IMR-90 (cell line): ENCODE measurements around the gene MMP10. TPM values are rescaled to one million over a fixed set of nuclear protein-coding genes. Genes with fewer than 3 reads are reported as not detected.

Experiments used
- ATAC-seq: fragments of 200-7000 bp; cut with Tn5 transposase; 2 replicates; pipeline ENCODE4 v1.9.1; 2020; ENCODE audit warnings: low read depth, mild to moderate bottlenecking, moderate library complexity
- BruUV-seq: library from RNA; stranded (reverse); fragments of 400-500 nt; replicated peaks from 2 replicates; lab custom pipeline; 2021; lab: Mats Ljungman, UMichigan
- CTCF ChIA-PET: fragments of 300-600 bp; formaldehyde crosslinking; extraction: SDS; loops from one replicate; lab custom pipeline; 2021; ENCODE audit warnings: antibody characterized with exemption; lab: Yijun Ruan, JAX
- POLR2A ChIA-PET: fragments of 300-600 bp; sonication (Branson Sonifier 250); formaldehyde crosslinking; loops from one replicate; lab custom pipeline; 2022; ENCODE audit warnings: antibody characterized with exemption; ENCODE audit not compliant: unreplicated experiment; lab: Charles Lee
- DNase-seq: peaks from one replicate; pipeline ENCODE4 v3.0.0; 2013
- H2AFZ ChIP-seq: replicated peaks from 2 replicates; pipeline ENCODE3; 2013; ENCODE audit warnings: low read length, mild to moderate bottlenecking; ENCODE audit not compliant: poor library complexity
- H2AK5ac ChIP-seq: 2 replicates; pipeline ENCODE4 v1.6.1; 2013; ENCODE audit warnings: low read depth, low read length, inconsistent platforms
- H2AK9ac ChIP-seq: replicated peaks from 2 replicates; pipeline ENCODE3; 2013; ENCODE audit warnings: mild to moderate bottlenecking, low read depth, low read length, moderate library complexity; ENCODE audit not compliant: poor library complexity
- H2BK120ac ChIP-seq: 2 replicates; pipeline ENCODE4 v1.6.1; 2013; ENCODE audit warnings: low read depth, low read length, inconsistent platforms
- H2BK15ac ChIP-seq: 3 replicates; pipeline ENCODE4 v1.6.1; 2013; ENCODE audit warnings: low read depth, low read length, inconsistent platforms
- H2BK20ac ChIP-seq: 2 replicates; pipeline ENCODE4 v1.6.1; 2013; ENCODE audit warnings: low read depth, mild to moderate bottlenecking, inconsistent platforms, low read length, moderate library complexity
- H2BK5ac ChIP-seq: 2 replicates; pipeline ENCODE4 v1.6.1; 2013; ENCODE audit warnings: mild to moderate bottlenecking, low read depth, low read length, inconsistent platforms; ENCODE audit not compliant: poor library complexity, severe bottlenecking
- H3K14ac ChIP-seq: replicated peaks from 2 replicates; pipeline ENCODE4 v1.6.1; 2013; ENCODE audit warnings: low read depth, low read length, inconsistent platforms
- H3K18ac ChIP-seq: 2 replicates; pipeline ENCODE4 v1.6.1; 2013; ENCODE audit warnings: low read depth, low read length, control low read depth
- H3K23ac ChIP-seq: 2 replicates; pipeline ENCODE4 v1.6.1; 2013; ENCODE audit warnings: low read depth, low read length, inconsistent platforms
- H3K27ac ChIP-seq: 2 replicates; pipeline ENCODE4 v1.5.1; 2013; ENCODE audit warnings: mild to moderate bottlenecking, control low read depth, low read length; ENCODE audit not compliant: insufficient read depth
- H3K27me3 ChIP-seq: 2 replicates; pipeline ENCODE4 v1.6.1; 2013; ENCODE audit warnings: low read length; ENCODE audit not compliant: control insufficient read depth, insufficient read depth
- H3K36me3 ChIP-seq: 2 replicates; pipeline ENCODE4 v1.6.1; 2013; ENCODE audit warnings: low read length, mixed read lengths; ENCODE audit not compliant: control insufficient read depth, insufficient read depth
- H3K4ac ChIP-seq: 2 replicates; pipeline ENCODE4 v1.6.1; 2013; ENCODE audit warnings: low read depth, low read length, inconsistent platforms
- H3K4me1 ChIP-seq: 2 replicates; pipeline ENCODE4 v1.6.1; 2013; ENCODE audit warnings: low read length, mixed read lengths; ENCODE audit not compliant: control insufficient read depth, insufficient read depth
- H3K4me2 ChIP-seq: 2 replicates; pipeline ENCODE4 v1.6.1; 2013; ENCODE audit warnings: low read depth, mild to moderate bottlenecking, control low read depth, low read length, moderate library complexity
- H3K4me3 ChIP-seq: 2 replicates; pipeline ENCODE4 v1.5.1; 2013; ENCODE audit warnings: low read depth, mild to moderate bottlenecking, control low read depth, low read length, moderate library complexity; ENCODE audit not compliant: insufficient read depth
- H3K56ac ChIP-seq: 2 replicates; pipeline ENCODE4 v1.6.1; 2013; ENCODE audit warnings: low read length, inconsistent platforms; ENCODE audit not compliant: insufficient read depth; ENCODE audit errors: extremely low read depth
- H3K79me1 ChIP-seq, 2 experiments: 2 replicates each; pipeline ENCODE4 v1.6.1; 2013; ENCODE audit warnings: low read length in 2 of 2, inconsistent platforms in 1 of 2, low read depth in 1 of 2
- H3K9ac ChIP-seq: 2 replicates; pipeline ENCODE4 v1.6.1; 2013; ENCODE audit warnings: low read depth, low read length, control low read depth
- H3K9me1 ChIP-seq: 2 replicates; pipeline ENCODE4 v1.6.1; 2013; ENCODE audit warnings: low read length, inconsistent platforms; ENCODE audit not compliant: insufficient read depth
- H3K9me3 ChIP-seq: 2 replicates; pipeline ENCODE4 v1.6.1; 2013; ENCODE audit warnings: low read length; ENCODE audit not compliant: control insufficient read depth, insufficient read depth
- H4K20me1 ChIP-seq: 2 replicates; pipeline ENCODE4 v1.6.1; 2013; ENCODE audit warnings: low read length, inconsistent platforms; ENCODE audit not compliant: insufficient read depth
- H4K5ac ChIP-seq: 2 replicates; pipeline ENCODE4 v1.6.1; 2013; ENCODE audit warnings: mild to moderate bottlenecking, low read depth, low read length, control low read depth
- H4K8ac ChIP-seq, 2 experiments: 2 replicates each; pipeline ENCODE4 v1.6.1; 2013; ENCODE audit warnings: low read depth in 2 of 2, low read length in 2 of 2, control low read depth in 1 of 2, inconsistent platforms in 1 of 2
- H4K91ac ChIP-seq: 2 replicates; pipeline ENCODE4 v1.6.1; 2013; ENCODE audit warnings: low read depth, low read length, inconsistent platforms; ENCODE audit not compliant: insufficient read depth
- CTCF ChIP-seq: conservative IDR thresholded peaks from 2 replicates; pipeline ENCODE4 v1.5.1; 2012; ENCODE audit warnings: mild to moderate bottlenecking, low read depth, low read length, improper control_type of control experiment
- FOS ChIP-seq: fragments of 150-350 bp; IDR thresholded peaks from 2 replicates; pipeline ENCODE4 v1.6.1; 2016; ENCODE audit warnings: low read depth, low read length
- MAZ ChIP-seq: IDR thresholded peaks from 2 replicates; pipeline ENCODE4 v1.6.1; 2012; ENCODE audit warnings: low read depth, mild to moderate bottlenecking, low read length, improper control_type of control experiment, moderate library complexity, borderline replicate concordance
- SMC3 ChIP-seq: fragments of 150-350 bp; IDR thresholded peaks from 2 replicates; pipeline ENCODE4 v1.6.1; 2016; ENCODE audit warnings: low read depth, mild to moderate bottlenecking, antibody characterized with exemption, low read length, moderate library complexity
- USF2 ChIP-seq: fragments of 150-350 bp; IDR thresholded peaks from 2 replicates; pipeline ENCODE4 v1.6.1; 2017; ENCODE audit warnings: mild to moderate bottlenecking, antibody characterized with exemption, low read length, low read depth
- WGBS, 2 experiments: methylation state at CpG; one replicate each; pipeline versions ENCODE4 v1.1.5 to v1.1.7; 2013; ENCODE audit warnings: missing lambda C conversion rate in 2 of 2; ENCODE audit not compliant: insufficient read length in 1 of 2; ENCODE audit errors: extremely low coverage in 2 of 2; 5-methylcytosine and 5-hydroxymethylcytosine counted together
- dilution Hi-C: fragments of 300-500 bp; cut with HindIII; formaldehyde crosslinking; loops from one replicate; pipeline ENCODE4 v1.14.3; 2018; ENCODE audit warnings: low sequenced_read_pairs; ENCODE audit not compliant: unreplicated experiment
- in situ Hi-C: fragments of 300-500 bp; cut with MboI; formaldehyde crosslinking; loops from 3 replicates; pipeline ENCODE4 v1.14.3; 2019; ENCODE audit warnings: low sequenced_read_pairs, inconsistent platforms, mixed read lengths
- intact Hi-C: fragments of 100-400 bp; cut with micrococcal nuclease; formaldehyde crosslinking; loops from 2 replicates; pipeline ENCODE4 v1.10.0; 2022
- polyA plus RNA-seq, 3 experiments: library from polyadenylated mRNA; depleted of rRNA; stranded (reverse); fragments of >200 nt; gene quantifications; 2 replicates each; pipeline ENCODE4 v1.2.3, GENCODE V29; 2012; ENCODE audit warnings: low replicate concordance in 1 of 3
- total RNA-seq: library from RNA; depleted of rRNA; stranded (reverse); fragments of >200 nt; gene quantifications from 2 replicates; pipeline ENCODE4 v1.2.3, GENCODE V29; 2012

MMP10 gene
- total and polyA plus RNA-seq, 2 of the 4 experiments (the other 2 are of a cell fraction): not detected

- TF ChIP-seq USF2: no peak
- no peak for TF ChIP-seq SMC3
Observed at GRCh38 chr11:102809971-102810370, 29.5 kb upstream of the MMP10 start (continued).

GRCh38 chr11:102807921-102808320, 27.5 kb upstream of the MMP10 start:
- ChIA-PET CTCF (no interaction called here), POLR2A (no interaction called here)
- H3K4ac ChIP-seq: no peak overlapping the region
- no peak overlapping the region for H2AK9ac ChIP-seq
- H2AK5ac ChIP-seq: no peak overlapping the region
- H2BK120ac ChIP-seq: no peak overlapping the region
- H2AFZ ChIP-seq: peak overlapping the region; percentile 4
- in situ Hi-C loops (no loop called here), intact Hi-C loops (no loop called here), dilution Hi-C loops (no loop called here)
- no CpG with 5 or more reads among the region's 19 CpGs for WGBS, 2 experiments
- no peak overlapping the region for H3K27ac ChIP-seq
- H3K79me1 ChIP-seq: no peaks in the 10 kb centered on the region
- H4K91ac ChIP-seq: no peak overlapping the region
- no peaks in the 10 kb centered on the region for H3K36me3 ChIP-seq
- peak; percentile 19 for DNase-seq
- H3K14ac ChIP-seq: no peak overlapping the region
- TF ChIP-seq FOS: no peak
- TF ChIP-seq MAZ: no peak
- peak; percentile 33; the same call in 1 of the 2 replicates for TF ChIP-seq CTCF
- no peaks in the 10 kb centered on the region for H4K20me1 ChIP-seq
- no peak overlapping the region for H2BK5ac ChIP-seq
- no peak overlapping the region for H3K4me2 ChIP-seq
- H3K23ac ChIP-seq: no peak overlapping the region
- ATAC-seq: peak; percentile 48; the same call in 1 of the 2 replicates
- H2BK20ac ChIP-seq: no peak overlapping the region
- no peak overlapping the region for H3K4me3 ChIP-seq
- no peak overlapping the region for H3K56ac ChIP-seq
- no peaks in the 10 kb centered on the region for H3K9me3 ChIP-seq
- H3K18ac ChIP-seq: no peak overlapping the region
- no peaks in the 10 kb centered on the region for H3K9me1 ChIP-seq
- H4K8ac ChIP-seq: no peak overlapping the region
- no peaks in the 10 kb centered on the region for H3K4me1 ChIP-seq
- no peak overlapping the region for H3K9ac ChIP-seq
- no peak overlapping the region for H4K5ac ChIP-seq
- no TSS peak for BruUV-seq
- no peak overlapping the region for H2BK15ac ChIP-seq
- no peaks in the 10 kb centered on the region for H3K27me3 ChIP-seq
